ENCODE measurements around the gene UBE2QL1.

- TF ChIP-seq POLR2A (IDR thresholded peaks at IDR 0.05; ENCODE audit: low read depth, low read length): no peak
- TF ChIP-seq POLR2AphosphoS5 (IDR thresholded peaks at IDR 0.05; ENCODE audit: low read depth, low read length): no peak
- TF ChIP-seq TAF1 (IDR thresholded peaks at IDR 0.05; ENCODE audit: low read depth, low read length): no peak
- TF ChIP-seq POU2F2 (IDR thresholded peaks at IDR 0.05; ENCODE audit: low read depth, low read length): no peak
- no peak for TF ChIP-seq SPI1 (IDR thresholded peaks at IDR 0.05; ENCODE audit: low read depth, low read length)
Measured at GRCh38 chr5:6450319-6450833, 1.7 kb downstream of the UBE2QL1 start.

Data from GM12891 (cell line).